ENCODE results near the gene C16orf74. TPM values are rescaled to one million over a fixed set of nuclear protein-coding genes. Genes with fewer than 3 reads are reported as not detected.

C16orf74 gene
- total RNA-seq, 1 donor from 2014 or later, result 2.1 TPM

- no peaks in the 10 kb centered on the region for H3K9me3 Mint-ChIP-seq (ENCODE audit: unreplicated experiment)
- no peak overlapping the region for H3K27ac Mint-ChIP-seq (ENCODE audit: unreplicated experiment)
- H3K4me3 Mint-ChIP-seq (ENCODE audit: unreplicated experiment), result peak overlapping the region; percentile 47
- no peaks in the 10 kb centered on the region for H3K27me3 Mint-ChIP-seq (ENCODE audit: unreplicated experiment)
- peaks cover 24% of the 10 kb centered on the region for H3K4me1 Mint-ChIP-seq (ENCODE audit: unreplicated experiment)
- no peak for DNase-seq (ENCODE audit: extremely low spot score, unreplicated experiment)
- H3K36me3 Mint-ChIP-seq (ENCODE audit: unreplicated experiment), result no peaks in the 10 kb centered on the region
- no peak for TF ChIP-seq CTCF (IDR thresholded peaks at IDR 0.05)
These were observed 1.0 kb upstream of the C16orf74 start for GRCh38 chr16:85751698-85752501.

- H3K36me3 Mint-ChIP-seq (ENCODE audit: unreplicated experiment), result no peaks in the 10 kb centered on the region
- peaks cover 3% of the 10 kb centered on the region for H3K27me3 Mint-ChIP-seq (ENCODE audit: unreplicated experiment)
- peaks cover 15% of the 10 kb centered on the region for H3K4me1 Mint-ChIP-seq (ENCODE audit: unreplicated experiment)
- peak overlapping the region; percentile 14 for H3K27ac Mint-ChIP-seq (ENCODE audit: unreplicated experiment)
- H3K4me3 Mint-ChIP-seq (ENCODE audit: unreplicated experiment), result peak overlapping the region; percentile 75
- no peaks in the 10 kb centered on the region for H3K9me3 Mint-ChIP-seq (ENCODE audit: unreplicated experiment)
- no peak for TF ChIP-seq CTCF (IDR thresholded peaks at IDR 0.05)
- DNase-seq (ENCODE audit: extremely low spot score, unreplicated experiment), result no peak
These were observed 610 bp downstream of the C16orf74 start for GRCh38 chr16:85750146-85750826.

- no peaks in the 10 kb centered on the region for H3K9me3 Mint-ChIP-seq (ENCODE audit: unreplicated experiment)
- H3K27ac Mint-ChIP-seq (ENCODE audit: unreplicated experiment), result no peak overlapping the region
- H3K4me3 Mint-ChIP-seq (ENCODE audit: unreplicated experiment), result peak overlapping the region; percentile 75
These were observed 1.1 kb downstream of the C16orf74 start for GRCh38 chr16:85749771-85750145.

GRCh38 chr16:85746460-85747215 is 4.3 kb downstream of the C16orf74 start:
- no peak overlapping the region for H3K27ac Mint-ChIP-seq (ENCODE audit: unreplicated experiment)
- H3K4me1 Mint-ChIP-seq (ENCODE audit: unreplicated experiment), result peaks cover 4% of the 10 kb centered on the region
- peaks cover 3% of the 10 kb centered on the region for H3K27me3 Mint-ChIP-seq (ENCODE audit: unreplicated experiment)
- TF ChIP-seq CTCF (IDR thresholded peaks at IDR 0.05), result no peak
- no peak for DNase-seq (ENCODE audit: extremely low spot score, unreplicated experiment)
- no peaks in the 10 kb centered on the region for H3K36me3 Mint-ChIP-seq (ENCODE audit: unreplicated experiment)
- no peaks in the 10 kb centered on the region for H3K9me3 Mint-ChIP-seq (ENCODE audit: unreplicated experiment)
- no peak overlapping the region for H3K4me3 Mint-ChIP-seq (ENCODE audit: unreplicated experiment)

More at GRCh38 chr16:85749771-85750145, 1.1 kb downstream of the C16orf74 start:
- peaks cover 3% of the 10 kb centered on the region for H3K27me3 Mint-ChIP-seq (ENCODE audit: unreplicated experiment)
- peaks cover 15% of the 10 kb centered on the region for H3K4me1 Mint-ChIP-seq (ENCODE audit: unreplicated experiment)
- no peak for DNase-seq (ENCODE audit: extremely low spot score, unreplicated experiment)
- no peaks in the 10 kb centered on the region for H3K36me3 Mint-ChIP-seq (ENCODE audit: unreplicated experiment)
- TF ChIP-seq CTCF (IDR thresholded peaks at IDR 0.05), result no peak

All from osteocyte (in vitro differentiated cells).